HEK293 (cell line): ENCODE results near the gene SLC8A1.

Experiments
- CTCF ChIP-seq: fragments of 450-650 bp; formaldehyde crosslinking; IDR thresholded peaks from 2 replicates; pipeline ENCODE4 v1.5.1; 2016; ENCODE audit warnings: missing biosample characterization, missing genetic modification characterization
- YY1 ChIP-seq: fragments of 450-650 bp; formaldehyde crosslinking; IDR thresholded peaks from 2 replicates; pipeline ENCODE4 v1.5.1; 2018; ENCODE audit warnings: missing biosample characterization, missing genetic modification characterization
- ZBTB20 ChIP-seq: fragments of 450-650 bp; formaldehyde crosslinking; IDR thresholded peaks from 2 replicates; pipeline ENCODE4 v1.5.1; 2016; ENCODE audit warnings: missing biosample characterization, missing genetic modification characterization
- ZNF670 ChIP-seq: fragments of 450-650 bp; formaldehyde crosslinking; IDR thresholded peaks from 2 replicates; pipeline ENCODE4 v1.5.1; 2016; ENCODE audit warnings: missing biosample characterization, missing genetic modification characterization, low read depth

DNA sequence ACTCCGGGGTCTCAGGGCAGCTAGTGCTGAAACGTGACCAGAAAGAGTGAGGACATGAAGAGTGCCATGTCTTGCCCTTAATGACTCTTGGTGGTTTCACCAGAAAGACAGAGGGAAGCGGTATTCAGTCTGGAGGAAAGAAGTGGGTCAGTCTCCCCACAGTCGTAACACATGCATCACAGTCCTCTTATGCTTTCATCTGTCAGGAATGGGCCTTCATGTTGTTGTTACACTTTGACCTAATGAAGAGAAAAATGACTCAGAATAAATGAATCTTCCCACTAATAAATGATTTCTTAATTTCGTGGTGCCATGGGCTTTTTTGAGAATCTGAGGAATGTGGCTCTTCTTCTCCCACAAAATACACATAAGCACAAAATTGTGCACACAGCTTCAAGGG, 103.2 kb downstream of the SLC8A1 start:
- no peak for TF ChIP-seq CTCF (tag by site-specific recombination)
- no peak for TF ChIP-seq ZBTB20 (tag by site-specific recombination)
- no peak for TF ChIP-seq ZNF670
- no peak for TF ChIP-seq YY1 (tag by site-specific recombination)
